Stimulated activated CD4-positive, alpha-beta T cell treated with anti-CD3 and anti-CD28 coated beads, Interleukin-1b, Interleukin-23, amount 100 ng/mL, for 24 hours (primary cell): ENCODE data around the gene CDC42SE2.
"Not testable (repeated sequence)": the region's sequence is repeated elsewhere in the genome, so short reads cannot be mapped to it uniquely, and the experiment has no call there.

ENCODE experiments used
- DNase-seq, 4 experiments: peaks; one replicate each; pipeline ENCODE4 v3.0.0-alpha.2; 2020; ENCODE audit warnings: low read depth in 4 of 4, low spot score in 1 of 4

Gene CDC42SE2

GRCh38 chr5:131277875-131278740 lies 14.3 kb downstream of the CDC42SE2 start:
- no peak for DNase-seq

GRCh38 chr5:131278741-131279124 lies 14.9 kb downstream of the CDC42SE2 start:
- DNase-seq, result not testable (repeated sequence)

- no peak for DNase-seq
These were observed 15.4 kb downstream of the CDC42SE2 start for GRCh38 chr5:131279204-131279603.

GRCh38 chr5:131280417-131280816 lies 16.6 kb downstream of the CDC42SE2 start:
- DNase-seq, result no peak

- DNase-seq, result no peak
These were observed 17.4 kb downstream of the CDC42SE2 start for GRCh38 chr5:131281133-131281867.

GRCh38 chr5:131281868-131282234 lies 18.0 kb downstream of the CDC42SE2 start:
- no peak for DNase-seq

GRCh38 chr5:131282235-131282634 lies 18.4 kb downstream of the CDC42SE2 start:
- DNase-seq, result no peak

- DNase-seq, result no peak
These were observed 22.0 kb downstream of the CDC42SE2 start for GRCh38 chr5:131285703-131286399.

GRCh38 chr5:131286400-131286715 lies 22.5 kb downstream of the CDC42SE2 start:
- DNase-seq, result no peak

GRCh38 chr5:131288328-131288727 lies 24.5 kb downstream of the CDC42SE2 start:
- DNase-seq, result no peak

GRCh38 chr5:131289738-131290137 lies 25.9 kb downstream of the CDC42SE2 start:
- DNase-seq, result no peak

GRCh38 chr5:131296213-131296672 lies 32.4 kb downstream of the CDC42SE2 start:
- DNase-seq, result no peak

GRCh38 chr5:131297886-131298285 lies 34.0 kb downstream of the CDC42SE2 start:
- DNase-seq, result no peak

GRCh38 chr5:131299465-131299864 lies 35.6 kb downstream of the CDC42SE2 start:
- DNase-seq, result no peak

GRCh38 chr5:131302506-131302905 lies 38.7 kb downstream of the CDC42SE2 start:
- DNase-seq, result no peak

- no peak for DNase-seq
These were observed 39.7 kb downstream of the CDC42SE2 start for GRCh38 chr5:131303537-131303936.

GRCh38 chr5:131304414-131304813 lies 40.6 kb downstream of the CDC42SE2 start:
- DNase-seq, result no peak

GRCh38 chr5:131305138-131305689 lies 41.4 kb downstream of the CDC42SE2 start:
- DNase-seq, result no peak

GRCh38 chr5:131305906-131306305 lies 42.1 kb downstream of the CDC42SE2 start:
- no peak for DNase-seq

- DNase-seq, result not testable (repeated sequence)
These were observed 48.5 kb downstream of the CDC42SE2 start for GRCh38 chr5:131312235-131312772.

- DNase-seq, result no peak
These were observed 52.2 kb downstream of the CDC42SE2 start for GRCh38 chr5:131316026-131316425.
